SH-SY5Y (cell line): ENCODE measurements around the gene FBXL7.

ENCODE experiments used
- GATA2 ChIP-seq: IDR thresholded peaks from 2 replicates; pipeline ENCODE4 v1.6.1; 2011; ENCODE audit warnings: mild to moderate bottlenecking, low read depth, low read length
- GATA3 ChIP-seq: IDR thresholded peaks from 2 replicates; pipeline ENCODE4 v1.6.1; 2011; ENCODE audit warnings: low read depth, mild to moderate bottlenecking, low read length, moderate library complexity

GRCh38 chr5:15570491-15570890 is 70.5 kb downstream of the FBXL7 start:
- no peak for TF ChIP-seq GATA3
- no peak for TF ChIP-seq GATA2
